Right lobe of liver (tissue), 6 donors: Measurements from ENCODE around the gene GRAMD4. TPM values are rescaled to one million over a fixed set of nuclear protein-coding genes. Genes with fewer than 3 reads are reported as not detected.

ENCODE experiments used
- ATAC-seq, 4 donors: fragments of 200-7000 bp; cut with Tn5 transposase; one replicate each; pipeline ENCODE4 v1.9.1; 2020; ENCODE audit warnings: mild to moderate bottlenecking in 4 of 4, moderate library complexity in 4 of 4
- DNase-seq, 3 donors: peaks; one replicate each; pipeline ENCODE4 v3.0.0-alpha.2; 2020
- H3K27ac ChIP-seq, 3 donors: fragments of 200-600 bp; one replicate each; pipeline ENCODE4 v1.8.0; 2022
- H3K27me3 ChIP-seq, 2 donors: fragments of 200-600 bp; one replicate each; pipeline ENCODE4 v1.8.0; 2022
- H3K36me3 ChIP-seq, 4 donors: fragments of 200-600 bp; sonication (generic) in 1 of 4; one replicate each; pipeline versions ENCODE4 v1.5.1 to v1.8.0; 2017 to 2022; ENCODE audit warnings: control low read depth in 1 of 4
- H3K4me1 ChIP-seq, 4 donors: fragments of 200-600 bp; sonication (generic) in 1 of 4; one replicate each; pipeline versions ENCODE4 v1.5.1 to v1.8.0; 2017 to 2022; ENCODE audit warnings: control low read depth in 1 of 4
- H3K4me3 ChIP-seq, 3 donors: fragments of 200-600 bp; one replicate each; pipeline ENCODE4 v1.8.0; 2022
- H3K9me3 ChIP-seq, 4 donors: fragments of 200-600 bp; sonication (generic) in 1 of 4; one replicate each; pipeline versions ENCODE4 v1.5.1 to v1.8.0; 2017 to 2022; ENCODE audit warnings: control low read depth in 1 of 4
- CTCF ChIP-seq, 4 donors: fragments of 200-600 bp in 3 of 4; fragments of 450-650 bp in 1 of 4; IDR thresholded peaks; one replicate each; pipeline versions ENCODE4 v1.5.1 to v1.8.0; 2016 to 2022; ENCODE audit warnings: antibody characterized with exemption in 4 of 4, mild to moderate bottlenecking in 2 of 4
- POLR2A ChIP-seq: fragments of 450-650 bp; IDR thresholded peaks from one replicate; pipeline ENCODE4 v1.6.1; 2017; ENCODE audit warnings: antibody characterized with exemption, mild to moderate bottlenecking
- WGBS: methylation state at CpG from one replicate; pipeline ENCODE4 v1.1.6; 2018; ENCODE audit warnings: low coverage, low lambda C conversion rate; ENCODE audit not compliant: insufficient coverage; ENCODE audit errors: missing lambda C conversion rate; 5-methylcytosine and 5-hydroxymethylcytosine counted together
- intact Hi-C, 2 donors: fragments of 100-400 bp; cut with DNase I; formaldehyde crosslinking; loops; one replicate each; pipeline versions ENCODE4 v1.11.2 to v1.14.1; 2022
- total RNA-seq, 6 experiments: library from RNA; depleted of rRNA in 2 of 6; stranded (reverse); fragments of >200 nt in 2 of 6; fragmentation: NEBNext Ultra II Directional in 3 of 6; extraction: Animal tissue kit (Norgen Biotek cat#: 25700) in 3 of 6; gene quantifications; one replicate each; pipeline versions ENCODE4 v1.1.0 to v1.2.4, GENCODE V29; 2016 to 2023
- donor health status: DM: no; HTN: yes; CAD: no.
- donor health status: DM: no; HTN: no; CAD: no.
- donor health status: DM: no; HTN: no; CAD: no.
- donor health status: DM: no; HTN: yes; CAD: no.
- donor health status: DM: no; HTN: yes; CAD: no.

The GRAMD4 gene
- total RNA-seq, 6 experiments from 2014 or later = 29.7 to 72.0 (median 34.8) TPM

GRCh38 chr22:46710806-46711205 lies 90.6 kb downstream of the GRAMD4 start:
- TF ChIP-seq CTCF (IDR thresholded peaks at IDR 0.05) (no peak), POLR2A (no peak)
- Histone ChIP-seq H3K9me3 (no peaks in the 10 kb centered on the region), H3K4me1 (no peaks in the 10 kb centered on the region), H3K27ac (no peak overlapping the region), H3K27me3 (no peaks in the 10 kb centered on the region), H3K4me3 (no peak overlapping the region), H3K36me3 (peaks cover 0 to 49% (median 34%) of the 10 kb centered on the region in 4 donors)
- ATAC-seq (no peak), DNase-seq (no peak)
- WGBS = 97% methylated on average over 11 of the region's 11 CpGs
- intact Hi-C loops = no loop called here

- H3K4me3 ChIP-seq = no peak overlapping the region
- no peak for DNase-seq
- peaks cover 0 to 46% (median 32%) of the 10 kb centered on the region in 4 donors for H3K36me3 ChIP-seq
- intact Hi-C loops = no loop called here
- H3K27me3 ChIP-seq = no peaks in the 10 kb centered on the region
- H3K27ac ChIP-seq = no peak overlapping the region
- no peak for ATAC-seq
- TF ChIP-seq CTCF (IDR thresholded peaks at IDR 0.05) (no peak), POLR2A (no peak)
- no peaks in the 10 kb centered on the region for H3K9me3 ChIP-seq
- H3K4me1 ChIP-seq = no peaks in the 10 kb centered on the region
- 92% methylated on average over 8 of the region's 8 CpGs for WGBS
These were observed 92.1 kb downstream of the GRAMD4 start for GRCh38 chr22:46712288-46712687.

- 58% methylated on average over 4 of the region's 4 CpGs for WGBS
These were observed 94.4 kb downstream of the GRAMD4 start for GRCh38 chr22:46714550-46714949.

GRCh38 chr22:46719921-46720320 lies 99.7 kb downstream of the GRAMD4 start:
- H3K4me1 ChIP-seq = no peaks in the 10 kb centered on the region
- WGBS = 60% methylated on average over 1 of the region's 11 CpGs
- H3K9me3 ChIP-seq = no peaks in the 10 kb centered on the region
- peaks cover 0 to 27% (median 14%) of the 10 kb centered on the region in 4 donors for H3K36me3 ChIP-seq
- no peak overlapping the region for H3K27ac ChIP-seq
- intact Hi-C loops = no loop called here
- H3K4me3 ChIP-seq = no peak overlapping the region
- DNase-seq (no peak), ATAC-seq (no peak)
- TF ChIP-seq POLR2A (no peak), CTCF (IDR thresholded peaks at IDR 0.05) (no peak)
- no peaks in the 10 kb centered on the region for H3K27me3 ChIP-seq

More at GRCh38 chr22:46714550-46714949, 94.4 kb downstream of the GRAMD4 start:
- ATAC-seq = peak in 1 of 4 donors; percentile 41
- no peaks in the 10 kb centered on the region for H3K27me3 ChIP-seq
- no peak for TF ChIP-seq POLR2A
- TF ChIP-seq CTCF (IDR thresholded peaks at IDR 0.05) = no peak
- peaks cover 0 to 41% (median 25%) of the 10 kb centered on the region in 4 donors for H3K36me3 ChIP-seq
- H3K4me3 ChIP-seq = no peak overlapping the region
- no peaks in the 10 kb centered on the region for H3K4me1 ChIP-seq
- H3K9me3 ChIP-seq = no peaks in the 10 kb centered on the region
- no peak for DNase-seq
- H3K27ac ChIP-seq = no peak overlapping the region
- intact Hi-C loops = no loop called here
